ENCODE results near the gene APOL6. TPM values are rescaled to one million over a fixed set of nuclear protein-coding genes. Genes with fewer than 3 reads are reported as not detected.

APOL6 gene
- total and polyA plus RNA-seq, 10 of the 15 experiments (the other 5 are each of a cell fraction or from before 2014, with no cell fraction given) = 4.3 to 22.9 (median 9.3) TPM

DNA sequence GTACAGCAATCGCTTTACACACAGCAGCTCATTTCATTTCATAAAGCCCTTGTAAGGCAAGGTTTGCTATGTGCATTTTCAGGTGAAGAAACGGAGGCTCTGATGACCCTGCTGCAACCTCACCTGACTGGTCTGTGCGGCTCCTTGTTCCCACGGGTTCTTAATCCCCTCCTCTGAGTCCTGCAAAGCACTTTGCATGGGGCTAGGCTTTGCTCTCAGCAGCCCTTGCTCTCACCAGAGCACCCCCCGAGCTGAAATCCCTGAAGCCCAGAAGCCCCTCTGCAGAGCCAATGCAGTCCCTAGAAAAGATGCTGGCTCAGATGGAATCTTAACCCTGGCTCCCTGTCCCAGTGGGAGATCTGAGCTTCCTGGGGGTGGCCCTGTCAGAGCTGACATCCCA, 11.0 kb upstream of the APOL6 start (continued):
- TF ChIP-seq CHD4 (IDR thresholded peaks at IDR 0.05) = no peak

DNA sequence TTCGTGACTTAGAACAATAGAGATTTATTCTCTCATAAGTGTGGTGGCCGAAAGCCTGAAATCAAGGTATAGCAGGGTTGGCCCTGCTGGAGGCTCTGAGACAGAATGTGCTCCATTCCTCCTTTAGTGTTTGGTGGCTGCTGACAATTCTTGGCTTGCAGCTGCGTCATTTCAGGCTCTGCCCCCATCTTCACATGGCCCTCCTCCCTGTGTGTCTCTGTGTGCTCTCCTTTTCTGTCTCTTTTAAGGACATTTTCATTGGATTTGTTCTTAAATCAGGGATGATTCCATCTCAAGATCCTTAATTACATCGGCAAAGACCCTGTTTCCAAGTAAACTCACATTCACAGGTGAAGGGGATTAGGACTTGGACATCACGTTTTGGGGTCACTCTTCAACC, 10.2 kb upstream of the APOL6 start:
- ATAC-seq = peak; percentile 21; the same call in 2 of the 3 replicates
- BruUV-seq (replicated peaks) = no TSS peak
- no peak overlapping the region for H3K27ac ChIP-seq (ENCODE audit: control insufficient read depth, insufficient read depth)
- ChIA-PET POLR2A (no interaction called here), CTCF (interaction anchor here (1.1 to 1.5 kb wide), 2 partner anchors 10 to 427 kb away, joined by 3 to 7 read pairs; partner anchors contain the start of gene APOL6), SMC1A (ENCODE audit: uncharacterized antibody, unreplicated experiment) (no interaction called here), RAD21 (ENCODE audit: unreplicated experiment) (no interaction called here)
- H3K9me3 ChIP-seq (replicated peaks; ENCODE audit: control insufficient read depth, insufficient read depth, low read length) = no peaks in the 10 kb centered on the region
- no peak overlapping the region for H3K4me3 ChIP-seq
- no peak overlapping the region for H3K4me2 ChIP-seq (ENCODE audit: control insufficient read depth, insufficient read depth)
- WGBS (ENCODE audit: insufficient coverage, insufficient replicate concordance, low lambda C conversion rate, missing lambda C conversion rate) = 43% methylated on average over 5 of the region's 5 CpGs
- TF ChIP-seq PML (IDR thresholded peaks at IDR 0.05; ENCODE audit: low read length) (no peak), NFYA (IDR thresholded peaks at IDR 0.05; ENCODE audit: borderline replicate concordance, low read depth, low read length) (no peak), NBN (IDR thresholded peaks at IDR 0.05) (no peak), SIX5 (IDR thresholded peaks at IDR 0.05; ENCODE audit: low read depth, low read length, severe bottlenecking) (no peak)
- TF ChIP-seq, protein P1, sequence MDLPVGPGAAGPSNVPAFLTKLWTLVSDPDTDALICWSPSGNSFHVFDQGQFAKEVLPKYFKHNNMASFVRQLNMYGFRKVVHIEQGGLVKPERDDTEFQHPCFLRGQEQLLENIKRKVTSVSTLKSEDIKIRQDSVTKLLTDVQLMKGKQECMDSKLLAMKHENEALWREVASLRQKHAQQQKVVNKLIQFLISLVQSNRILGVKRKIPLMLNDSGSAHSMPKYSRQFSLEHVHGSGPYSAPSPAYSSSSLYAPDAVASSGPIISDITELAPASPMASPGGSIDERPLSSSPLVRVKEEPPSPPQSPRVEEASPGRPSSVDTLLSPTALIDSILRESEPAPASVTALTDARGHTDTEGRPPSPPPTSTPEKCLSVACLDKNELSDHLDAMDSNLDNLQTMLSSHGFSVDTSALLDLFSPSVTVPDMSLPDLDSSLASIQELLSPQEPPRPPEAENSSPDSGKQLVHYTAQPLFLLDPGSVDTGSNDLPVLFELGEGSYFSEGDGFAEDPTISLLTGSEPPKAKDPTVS (IDR thresholded peaks at IDR 0.05; ENCODE audit: low read depth, low read length) = no peak
- TF ChIP-seq, protein P2, sequence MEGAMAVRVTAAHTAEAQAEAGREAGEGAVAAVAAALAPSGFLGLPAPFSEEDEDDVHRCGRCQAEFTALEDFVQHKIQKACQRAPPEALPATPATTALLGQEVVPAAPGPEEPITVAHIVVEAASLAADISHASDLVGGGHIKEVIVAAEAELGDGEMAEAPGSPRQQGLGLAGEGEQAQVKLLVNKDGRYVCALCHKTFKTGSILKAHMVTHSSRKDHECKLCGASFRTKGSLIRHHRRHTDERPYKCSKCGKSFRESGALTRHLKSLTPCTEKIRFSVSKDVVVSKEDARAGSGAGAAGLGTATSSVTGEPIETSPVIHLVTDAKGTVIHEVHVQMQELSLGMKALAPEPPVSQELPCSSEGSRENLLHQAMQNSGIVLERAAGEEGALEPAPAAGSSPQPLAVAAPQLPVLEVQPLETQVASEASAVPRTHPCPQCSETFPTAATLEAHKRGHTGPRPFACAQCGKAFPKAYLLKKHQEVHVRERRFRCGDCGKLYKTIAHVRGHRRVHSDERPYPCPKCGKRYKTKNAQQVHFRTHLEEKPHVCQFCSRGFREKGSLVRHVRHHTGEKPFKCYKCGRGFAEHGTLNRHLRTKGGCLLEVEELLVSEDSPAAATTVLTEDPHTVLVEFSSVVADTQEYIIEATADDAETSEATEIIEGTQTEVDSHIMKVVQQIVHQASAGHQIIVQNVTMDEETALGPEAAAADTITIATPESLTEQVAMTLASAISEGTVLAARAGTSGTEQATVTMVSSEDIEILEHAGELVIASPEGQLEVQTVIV (IDR thresholded peaks at IDR 0.05; ENCODE audit: borderline replicate concordance, partially characterized antibody) = no peak
- TF ChIP-seq, protein P3, sequence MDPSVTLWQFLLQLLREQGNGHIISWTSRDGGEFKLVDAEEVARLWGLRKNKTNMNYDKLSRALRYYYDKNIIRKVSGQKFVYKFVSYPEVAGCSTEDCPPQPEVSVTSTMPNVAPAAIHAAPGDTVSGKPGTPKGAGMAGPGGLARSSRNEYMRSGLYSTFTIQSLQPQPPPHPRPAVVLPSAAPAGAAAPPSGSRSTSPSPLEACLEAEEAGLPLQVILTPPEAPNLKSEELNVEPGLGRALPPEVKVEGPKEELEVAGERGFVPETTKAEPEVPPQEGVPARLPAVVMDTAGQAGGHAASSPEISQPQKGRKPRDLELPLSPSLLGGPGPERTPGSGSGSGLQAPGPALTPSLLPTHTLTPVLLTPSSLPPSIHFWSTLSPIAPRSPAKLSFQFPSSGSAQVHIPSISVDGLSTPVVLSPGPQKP (IDR thresholded peaks at IDR 0.05; ENCODE audit: low read depth, low read length) = no peak
- no peaks in the 10 kb centered on the region for H3K79me2 ChIP-seq (ENCODE audit: control insufficient read depth, insufficient read depth, low read length)
- H4K20me1 ChIP-seq (ENCODE audit: control insufficient read depth, insufficient read depth) = no peaks in the 10 kb centered on the region
- intact Hi-C loops (cut with micrococcal nuclease; ENCODE audit: unreplicated experiment) = no loop called here
- H3K9ac ChIP-seq (ENCODE audit: control insufficient read depth, insufficient read depth, low read length) = no peak overlapping the region
- in situ Hi-C loops (cut with MboI) = no loop called here
- H3K4me1 ChIP-seq (ENCODE audit: control insufficient read depth, insufficient read depth, low read length) = peaks cover 6% of the 10 kb centered on the region
- no peaks in the 10 kb centered on the region for H3K27me3 ChIP-seq (replicated peaks in 1 of 2; ENCODE audit: control insufficient read depth in 2 of 2, insufficient read depth in 2 of 2, low read length in 1 of 2)
- no peak for DNase-seq (ENCODE audit: low read depth, low spot score)
- FAIRE-seq = no peak
- H3K36me3 ChIP-seq (ENCODE audit: control insufficient read depth in 2 of 2, insufficient read depth in 2 of 2, low read length in 1 of 2) = no peaks in the 10 kb centered on the region
- no peak overlapping the region for H2AFZ ChIP-seq (ENCODE audit: control insufficient read depth, low read depth, low read length)
